Measurements from ENCODE around the gene ELAVL4. TPM values are rescaled to one million over a fixed set of nuclear protein-coding genes. Genes with fewer than 3 reads are reported as not detected.

Gene ELAVL4
- total RNA-seq, 1 donor from 2014 or later, result 2.5 TPM

- no peak overlapping the region for H3K27ac Mint-ChIP-seq
- no peak for DNase-seq (ENCODE audit: extremely low spot score, unreplicated experiment)
- peaks cover 4% of the 10 kb centered on the region for H3K4me1 Mint-ChIP-seq (ENCODE audit: unreplicated experiment)
Measured at GRCh38 chr1:50246869-50247268, 138.1 kb downstream of the ELAVL4 start.

DNA sequence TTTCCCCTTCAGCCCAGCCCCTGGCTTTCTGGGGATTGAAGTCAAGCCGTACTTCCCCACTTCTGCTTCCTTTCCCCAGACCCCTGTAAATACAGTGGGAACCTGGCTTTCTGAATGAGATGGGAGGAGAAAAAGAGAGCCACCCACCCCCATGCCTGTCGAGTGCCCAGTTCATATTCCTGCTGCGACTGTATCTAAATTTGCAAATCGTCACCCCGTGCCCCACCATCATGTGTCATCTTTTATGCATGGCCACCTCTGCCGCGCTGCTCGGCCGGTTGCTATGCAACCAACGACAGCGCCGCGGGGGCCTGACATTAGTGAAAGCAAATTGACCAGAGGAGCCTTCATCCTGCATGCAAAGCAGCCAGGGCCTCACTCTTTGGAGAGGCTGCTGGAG, 143.0 kb downstream of the ELAVL4 start:
- H3K27me3 Mint-ChIP-seq, result peaks cover 18% of the 10 kb centered on the region
- H3K4me1 Mint-ChIP-seq (ENCODE audit: unreplicated experiment), result peaks cover 5% of the 10 kb centered on the region
- H3K4me3 Mint-ChIP-seq, result peak overlapping the region; percentile 54
- DNase-seq (ENCODE audit: extremely low spot score, unreplicated experiment), result no peak
- peak overlapping the region; percentile 66 for H3K27ac Mint-ChIP-seq
- no peaks in the 10 kb centered on the region for H3K9me3 Mint-ChIP-seq
- TF ChIP-seq CTCF (conservative IDR thresholded peaks at IDR 0.05), result no peak
- no peaks in the 10 kb centered on the region for H3K36me3 Mint-ChIP-seq

More at GRCh38 chr1:50246869-50247268, 138.1 kb downstream of the ELAVL4 start:
- peaks cover 12% of the 10 kb centered on the region for H3K27me3 Mint-ChIP-seq
- no peak for TF ChIP-seq CTCF (conservative IDR thresholded peaks at IDR 0.05)
- H3K36me3 Mint-ChIP-seq, result no peaks in the 10 kb centered on the region
- H3K9me3 Mint-ChIP-seq, result no peaks in the 10 kb centered on the region
- H3K4me3 Mint-ChIP-seq, result no peak overlapping the region

DNA sequence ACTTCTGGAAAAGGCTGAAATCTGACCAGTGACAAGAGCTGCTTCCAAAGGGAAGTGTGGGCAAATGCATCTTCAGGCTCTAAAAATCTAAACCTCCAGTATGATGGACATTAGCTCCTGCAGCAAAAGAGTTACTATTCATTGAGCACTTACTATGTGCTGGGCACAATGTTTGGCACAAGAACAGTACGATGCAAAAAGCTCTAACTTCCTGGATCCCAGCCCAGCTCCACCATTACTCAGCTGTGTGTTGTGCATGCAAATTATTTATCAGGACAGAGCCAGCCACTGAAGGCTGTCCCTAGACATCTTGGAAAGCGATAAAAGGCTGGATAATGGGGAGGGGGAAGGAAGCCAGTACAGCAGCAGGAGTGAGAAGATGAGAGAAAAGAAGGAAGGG, 143.5 kb downstream of the ELAVL4 start:
- no peak for TF ChIP-seq CTCF (conservative IDR thresholded peaks at IDR 0.05)
- Mint-ChIP-seq H3K4me3 (no peak overlapping the region), H3K27me3 (peaks cover 18% of the 10 kb centered on the region), H3K27ac (no peak overlapping the region), H3K9me3 (no peaks in the 10 kb centered on the region), H3K4me1 (ENCODE audit: unreplicated experiment) (peaks cover 5% of the 10 kb centered on the region), H3K36me3 (no peaks in the 10 kb centered on the region)
- no peak for DNase-seq (ENCODE audit: extremely low spot score, unreplicated experiment)

Other genes starting within 250 kb of the ELAVL4 start
- gene AGBL4, start 85.0 kb upstream of the ELAVL4 start, total RNA-seq (ENCODE audit: low replicate concordance), result 0.39 and 0.79 TPM in 2 replicates

Data from type B pancreatic cell (in vitro differentiated cells).